Ectodermal cell (in vitro differentiated cells): ENCODE data around the gene ARHGAP4.

Source experiments
- H3K27ac ChIP-seq: 2 replicates; pipeline ENCODE4 v1.7.0; 2013; ENCODE audit warnings: mild to moderate bottlenecking, low read depth, low read length; ENCODE audit not compliant: insufficient read depth, poor library complexity, severe bottlenecking
- H3K27me3 ChIP-seq: 2 replicates; pipeline ENCODE4 v1.7.0; 2013; ENCODE audit warnings: mild to moderate bottlenecking, low read length; ENCODE audit not compliant: insufficient read depth, control insufficient read depth, poor library complexity, severe bottlenecking
- H3K36me3 ChIP-seq: one replicate; pipeline ENCODE4 v1.7.0; 2013; ENCODE audit warnings: low read length; ENCODE audit not compliant: control insufficient read depth, insufficient read depth
- H3K4me1 ChIP-seq: one replicate; pipeline ENCODE4 v1.7.0; 2013; ENCODE audit warnings: low read length; ENCODE audit not compliant: control insufficient read depth, insufficient read depth
- H3K4me3 ChIP-seq: 2 replicates; pipeline ENCODE4 v1.7.0; 2013; ENCODE audit warnings: low read depth, low read length, control low read depth; ENCODE audit not compliant: insufficient read depth
- H3K9me3 ChIP-seq: 2 replicates; pipeline ENCODE4 v1.7.0; 2013; ENCODE audit warnings: mild to moderate bottlenecking, low read length, moderate library complexity; ENCODE audit not compliant: control insufficient read depth
- WGBS, 2 experiments: methylation state at CpG; one replicate each; pipeline ENCODE4 v1.1.7; 2013; ENCODE audit warnings: missing lambda C conversion rate in 2 of 2; 5-methylcytosine and 5-hydroxymethylcytosine counted together

Gene ARHGAP4

DNA sequence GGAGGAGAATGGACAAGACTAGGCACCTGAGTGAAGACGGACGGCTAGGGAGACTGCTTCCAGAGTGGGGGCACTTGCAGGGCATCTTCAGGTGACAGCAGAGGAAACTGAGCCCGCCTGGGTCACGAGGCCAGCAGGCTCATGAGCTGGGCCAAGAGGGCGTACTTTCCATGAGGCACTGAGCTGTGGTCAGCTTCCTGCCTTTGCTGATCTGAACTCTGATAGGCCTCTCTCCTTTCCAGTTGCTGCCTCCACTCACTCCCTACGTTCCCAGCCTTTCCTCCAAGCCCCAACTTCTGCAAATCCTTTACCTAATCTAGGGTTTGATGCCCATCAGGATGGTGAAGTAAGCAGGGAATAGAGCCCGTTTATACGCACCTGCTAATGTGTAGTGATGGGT is 38.7 kb downstream of the ARHGAP4 start:
- no peak overlapping the region for H3K27ac ChIP-seq
- 75 to 91% methylated on average over 5 to 8 of the region's 8 CpGs for WGBS, 2 experiments

DNA sequence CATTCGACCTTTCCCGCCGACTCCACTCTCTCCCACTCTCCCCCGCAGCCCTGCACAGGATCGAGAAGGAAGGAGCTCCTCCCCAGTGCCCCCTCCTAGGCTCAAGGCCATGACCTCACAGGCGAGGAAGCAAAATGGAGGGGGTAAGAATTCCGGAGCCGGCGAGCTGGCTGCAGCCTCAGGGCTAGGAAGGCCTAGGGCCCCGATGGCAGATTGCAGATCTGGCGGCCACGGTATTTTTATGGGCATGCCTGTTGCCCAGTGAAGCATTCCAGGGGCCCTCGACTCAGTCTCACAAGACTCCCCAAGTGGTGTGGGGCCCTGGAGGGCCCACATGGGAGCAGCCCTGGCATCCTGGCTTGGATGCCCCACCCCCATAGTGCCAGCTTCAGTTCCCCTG is 39.1 kb downstream of the ARHGAP4 start:
- Histone ChIP-seq H3K27me3 (peaks cover 27% of the 10 kb centered on the region), H3K9me3 (no peaks in the 10 kb centered on the region), H3K4me3 (no peak overlapping the region), H3K4me1 (peaks cover 20% of the 10 kb centered on the region), H3K27ac (no peak overlapping the region), H3K36me3 (no peaks in the 10 kb centered on the region)
- WGBS, 2 experiments, result 17 to 22% methylated on average over 13 of the region's 13 CpGs

More for the DNA sequence above, 38.7 kb downstream of the ARHGAP4 start:
- H3K4me1 ChIP-seq, result peaks cover 15% of the 10 kb centered on the region
- H3K27me3 ChIP-seq, result peaks cover 27% of the 10 kb centered on the region
- H3K9me3 ChIP-seq, result no peaks in the 10 kb centered on the region
- no peaks in the 10 kb centered on the region for H3K36me3 ChIP-seq
- H3K4me3 ChIP-seq, result no peak overlapping the region

GRCh38 chrX:153885968-153886903 is 39.8 kb downstream of the ARHGAP4 start, which contains the start of gene L1CAM:
Gene L1CAM, minus strand, starts transcription at chrX:153886173. Its CDS starts 10,337 bp downstream, at chrX:153875836.
- no peaks in the 10 kb centered on the region for H3K36me3 ChIP-seq
- H3K9me3 ChIP-seq, result no peaks in the 10 kb centered on the region
- WGBS, 2 experiments, result 1% methylated on average over 79 to 91 of the region's 94 CpGs
- H3K27ac ChIP-seq, result no peak within 1 kb of the TSS
- H3K4me3 ChIP-seq, result peak within 1 kb of the TSS; percentile 43
- H3K27me3 ChIP-seq, result peaks cover 27% of the 10 kb centered on the region
- H3K4me1 ChIP-seq, result peaks cover 26% of the 10 kb centered on the region

DNA sequence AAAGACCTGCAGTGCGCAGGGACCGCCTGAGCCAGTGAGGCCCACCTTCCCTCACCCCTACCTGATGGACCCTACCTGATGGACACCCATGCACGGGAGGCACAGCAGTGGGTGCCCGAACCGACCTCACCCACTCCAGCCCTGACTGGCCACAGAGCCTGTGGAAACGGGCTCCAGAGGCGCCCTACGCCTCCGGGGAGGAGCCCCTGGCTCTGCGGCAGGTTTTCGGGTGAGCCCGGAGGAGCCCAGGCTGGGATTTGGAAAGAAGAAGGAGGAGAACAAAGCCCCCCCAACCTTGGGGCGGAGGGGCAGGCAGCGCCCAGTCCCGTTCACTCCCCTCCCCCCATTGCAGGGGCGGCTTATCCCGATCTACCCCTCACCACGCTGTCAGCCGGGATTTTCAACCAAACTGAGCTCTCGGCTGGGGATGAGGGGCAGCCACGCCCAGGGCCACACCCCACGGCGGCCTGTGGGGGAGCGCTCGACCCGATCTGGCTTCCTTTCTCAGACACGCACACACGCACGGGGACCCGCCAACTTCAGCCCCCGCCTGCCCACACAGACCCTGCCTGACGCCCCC is 40.8 kb downstream of the ARHGAP4 start:
- Histone ChIP-seq H3K4me3 (peak overlapping the region; percentile 43), H3K36me3 (no peaks in the 10 kb centered on the region), H3K27me3 (peaks cover 27% of the 10 kb centered on the region), H3K4me1 (peaks cover 36% of the 10 kb centered on the region), H3K9me3 (no peaks in the 10 kb centered on the region), H3K27ac (no peak overlapping the region)
- WGBS, 2 experiments, result 5 to 6% methylated on average over 32 of the region's 32 CpGs

GRCh38 chrX:153884590-153884989 is 41.5 kb downstream of the ARHGAP4 start:
- Histone ChIP-seq H3K27me3 (peaks cover 27% of the 10 kb centered on the region), H3K36me3 (no peaks in the 10 kb centered on the region), H3K4me3 (peak overlapping the region; percentile 43), H3K27ac (no peak overlapping the region), H3K4me1 (peaks cover 43% of the 10 kb centered on the region), H3K9me3 (no peaks in the 10 kb centered on the region)
- 41 to 65% methylated on average over 6 of the region's 6 CpGs for WGBS, 2 experiments

DNA sequence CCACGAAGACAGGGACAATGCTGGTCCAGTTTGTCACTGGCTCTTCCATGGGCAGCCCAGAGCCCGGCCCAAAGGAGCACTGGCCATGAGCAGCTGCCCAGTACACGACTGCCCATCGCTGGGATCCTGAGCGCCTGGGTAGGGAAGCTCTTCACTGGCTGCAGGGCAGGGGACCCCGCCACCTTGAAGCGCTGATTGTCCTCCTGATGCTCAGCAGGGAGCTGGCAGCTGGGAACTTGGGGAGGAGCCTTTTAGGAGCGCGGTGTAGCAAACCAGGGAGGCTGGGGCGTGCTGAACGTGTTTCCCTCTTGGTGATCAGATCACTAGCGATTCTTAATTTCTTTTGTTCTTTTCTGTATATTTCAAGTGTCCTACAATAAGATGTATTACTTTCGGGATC is 41.9 kb downstream of the ARHGAP4 start:
- H3K36me3 ChIP-seq, result no peaks in the 10 kb centered on the region
- H3K4me1 ChIP-seq, result peaks cover 47% of the 10 kb centered on the region
- no peaks in the 10 kb centered on the region for H3K9me3 ChIP-seq
- WGBS, 2 experiments, result 55 to 62% methylated on average over 9 to 13 of the region's 13 CpGs
- peaks cover 27% of the 10 kb centered on the region for H3K27me3 ChIP-seq
- H3K4me3 ChIP-seq, result no peak overlapping the region
- no peak overlapping the region for H3K27ac ChIP-seq

GRCh38 chrX:153883163-153883843 is 42.8 kb downstream of the ARHGAP4 start:
- no peaks in the 10 kb centered on the region for H3K9me3 ChIP-seq
- WGBS, 2 experiments, result 49 to 51% methylated on average over 13 of the region's 13 CpGs
- H3K27me3 ChIP-seq, result peaks cover 27% of the 10 kb centered on the region
- no peaks in the 10 kb centered on the region for H3K36me3 ChIP-seq
- peaks cover 54% of the 10 kb centered on the region for H3K4me1 ChIP-seq
- H3K4me3 ChIP-seq, result no peak overlapping the region
- H3K27ac ChIP-seq, result no peak overlapping the region

GRCh38 chrX:153882557-153882956 is 43.5 kb downstream of the ARHGAP4 start:
- H3K27me3 ChIP-seq, result peaks cover 23% of the 10 kb centered on the region
- H3K4me3 ChIP-seq, result no peak overlapping the region
- no peaks in the 10 kb centered on the region for H3K36me3 ChIP-seq
- no peaks in the 10 kb centered on the region for H3K9me3 ChIP-seq
- H3K27ac ChIP-seq, result peak overlapping the region; percentile 27
- peaks cover 62% of the 10 kb centered on the region for H3K4me1 ChIP-seq
- 46 to 47% methylated on average over 7 of the region's 7 CpGs for WGBS, 2 experiments

DNA sequence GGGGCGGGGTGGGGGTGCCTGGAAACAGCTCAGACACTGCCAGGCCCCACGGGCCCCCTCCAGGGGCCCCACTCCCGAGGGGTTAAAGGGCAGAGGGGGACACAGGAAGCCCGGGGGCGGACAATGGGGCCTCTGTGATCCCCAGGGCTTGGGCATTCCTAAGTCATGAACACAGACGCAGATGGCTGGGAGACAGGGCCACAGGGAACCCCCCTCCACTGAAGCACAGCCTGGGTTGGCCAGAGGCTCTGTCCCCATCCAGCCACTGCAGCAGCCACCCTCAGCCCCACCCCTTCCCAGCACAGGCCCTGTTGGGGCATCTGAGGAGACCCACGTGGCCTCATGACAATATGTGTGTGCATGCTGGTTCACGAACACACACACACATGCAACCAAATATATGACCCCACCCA is 44.0 kb downstream of the ARHGAP4 start:
- no peaks in the 10 kb centered on the region for H3K9me3 ChIP-seq
- H3K27ac ChIP-seq, result no peak overlapping the region
- no peak overlapping the region for H3K4me3 ChIP-seq
- H3K36me3 ChIP-seq, result no peaks in the 10 kb centered on the region
- peaks cover 22% of the 10 kb centered on the region for H3K27me3 ChIP-seq
- peaks cover 62% of the 10 kb centered on the region for H3K4me1 ChIP-seq
- WGBS, 2 experiments, result 41 to 51% methylated on average over 8 of the region's 8 CpGs

DNA sequence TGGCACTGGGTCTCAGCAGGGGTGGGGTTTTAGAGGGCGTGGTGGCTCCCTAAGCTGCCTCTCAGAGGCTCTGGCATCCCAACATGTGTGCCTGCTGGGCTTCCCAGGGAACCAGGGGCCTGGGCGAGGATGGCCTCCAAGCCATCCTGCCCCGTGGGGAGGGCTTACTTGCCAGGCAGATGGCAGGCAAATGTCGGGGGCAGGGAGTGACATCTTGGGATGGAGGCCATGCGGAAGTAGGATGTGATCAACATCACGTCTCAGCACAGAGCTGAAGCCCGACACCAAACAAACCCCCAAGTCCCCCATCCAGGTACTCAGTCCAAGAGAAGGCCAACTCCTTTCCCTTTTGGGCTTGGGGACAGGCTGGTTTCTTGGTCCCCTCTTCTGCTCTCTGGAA is 44.8 kb downstream of the ARHGAP4 start:
- Histone ChIP-seq H3K4me1 (peaks cover 62% of the 10 kb centered on the region), H3K27ac (no peak overlapping the region), H3K36me3 (no peaks in the 10 kb centered on the region), H3K9me3 (no peaks in the 10 kb centered on the region), H3K4me3 (no peak overlapping the region), H3K27me3 (peaks cover 15% of the 10 kb centered on the region)
- WGBS, 2 experiments, result 86 to 91% methylated on average over 7 of the region's 7 CpGs
